Left hindlimb (tissue), 1 donor: ENCODE results near the gene SSC5D.

Experiments
- DNase-seq: peaks from one replicate; pipeline ENCODE4 v3.0.0-alpha.2; 2018

Gene SSC5D

DNA sequence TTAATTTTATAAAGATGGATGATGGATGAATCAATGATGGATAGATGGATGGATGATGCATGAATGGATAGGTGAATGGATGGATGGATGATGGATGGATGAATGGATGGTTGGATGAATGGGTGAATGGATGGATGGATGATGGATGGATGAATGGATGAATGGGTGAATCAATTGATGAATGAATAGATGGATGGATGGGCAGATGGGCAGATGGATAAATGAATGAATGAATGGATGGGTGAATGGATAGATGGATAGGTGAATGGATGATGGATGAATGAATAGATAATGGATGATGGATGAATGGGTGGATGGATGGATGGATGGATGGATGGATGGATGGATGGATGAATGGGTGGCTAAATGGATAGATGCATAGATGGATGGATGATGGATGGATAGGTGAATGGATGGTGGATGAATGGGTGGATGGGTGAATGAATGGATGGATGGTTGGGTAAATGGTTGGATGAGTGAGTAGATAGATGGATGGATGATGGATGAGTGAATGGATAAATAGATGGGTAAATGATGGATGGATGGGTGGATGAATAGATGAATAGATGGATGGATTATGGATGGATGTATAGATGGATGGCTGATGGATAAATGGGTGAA lies 79.6 kb downstream of the SSC5D start:
- DNase-seq = no peak
